VCaP (cell line): ENCODE data around the gene ANLN.
"Not testable (repeated sequence)": the region's sequence is repeated elsewhere in the genome, so short reads cannot be mapped to it uniquely, and the experiment has no call there.

ENCODE experiments used
- H3K27ac ChIP-seq: fragments of 450-650 bp; 2 replicates; pipeline ENCODE4 v1.5.1; 2017
- CTCF ChIP-seq: fragments of 450-650 bp; conservative IDR thresholded peaks from 2 replicates; pipeline ENCODE4 v1.5.1; 2017; ENCODE audit warnings: mild to moderate bottlenecking, moderate library complexity

Gene ANLN

DNA sequence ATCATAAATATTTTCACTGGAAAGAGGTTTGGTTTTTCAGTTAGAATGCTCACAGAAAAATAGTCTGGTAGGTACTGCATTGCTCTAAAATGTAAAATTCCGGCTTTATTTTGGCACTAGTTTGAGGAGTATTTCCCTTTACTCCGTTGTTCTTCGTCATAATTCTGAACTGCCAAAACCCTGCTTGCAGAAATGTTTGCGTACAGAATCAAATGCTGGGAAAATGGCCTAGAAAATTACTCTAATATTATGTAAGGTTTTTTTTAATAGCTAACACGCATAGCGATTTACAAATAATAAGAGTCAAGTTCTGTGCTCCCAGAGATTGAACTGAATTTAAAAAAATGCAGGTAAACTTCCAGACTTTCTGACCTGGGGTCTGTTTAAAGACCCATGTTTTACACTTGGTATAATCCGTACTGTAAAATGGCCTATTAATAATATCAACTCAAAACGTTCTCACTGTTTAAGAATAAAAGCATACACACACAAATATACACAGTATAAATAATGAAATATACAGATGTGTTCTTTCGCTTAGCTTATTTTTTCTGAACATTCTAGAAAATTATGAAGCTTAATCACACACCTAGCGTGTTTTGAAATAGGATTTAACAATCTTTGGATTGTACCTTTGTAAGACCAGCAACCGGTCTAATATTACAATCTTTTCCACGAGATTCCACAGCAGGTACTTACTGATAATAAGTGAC, 23.5 kb upstream of the ANLN start:
- peak overlapping the region; percentile 87 for H3K27ac ChIP-seq
- TF ChIP-seq CTCF, result no peak

DNA sequence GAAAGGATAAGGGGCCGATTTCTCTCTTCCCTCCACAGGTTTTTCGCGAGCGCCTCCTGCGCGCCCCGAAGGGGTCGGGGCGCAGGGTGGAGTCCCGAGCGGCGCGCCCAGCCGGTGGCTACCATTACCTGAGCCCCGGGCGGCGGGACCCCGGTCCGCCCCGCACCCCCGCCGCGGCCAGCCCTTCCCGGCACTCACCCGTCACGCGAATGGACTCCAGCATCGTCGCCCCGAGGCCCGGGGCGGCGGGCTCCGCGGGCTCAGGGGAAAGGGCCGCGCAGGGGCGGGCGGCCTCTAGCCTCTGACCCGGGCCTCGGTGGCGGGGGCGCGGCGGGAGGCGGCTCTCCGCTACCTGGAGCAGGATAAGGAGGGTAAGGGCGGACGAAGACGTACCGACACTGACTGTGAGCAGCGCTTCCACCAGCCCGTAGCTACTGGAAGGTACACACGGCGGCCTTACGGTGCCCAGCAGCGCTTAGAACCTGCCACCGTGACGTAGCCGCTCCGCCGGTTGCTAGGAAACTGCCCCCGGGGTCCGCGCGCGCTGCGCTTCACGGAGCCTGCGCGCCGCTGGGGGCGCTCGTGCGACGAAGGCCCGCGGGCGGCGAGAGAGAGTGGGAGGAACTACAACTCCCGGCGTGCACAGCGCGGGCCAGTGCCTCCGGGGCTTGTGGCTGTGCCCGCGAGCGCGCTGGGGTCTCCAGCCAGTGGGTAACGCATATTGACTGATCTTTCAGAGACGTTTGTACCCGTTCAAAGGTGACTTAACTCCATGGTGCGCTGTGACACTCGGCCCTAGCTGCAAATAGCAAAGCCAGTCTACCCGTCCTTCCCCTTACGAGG, 22.7 kb upstream of the ANLN start:
- TF ChIP-seq CTCF, result peak; percentile 97
- H3K27ac ChIP-seq, result peak overlapping the region; percentile 87

- H3K27ac ChIP-seq, result peak overlapping the region; percentile 87
- no peak for TF ChIP-seq CTCF
These were observed 22.0 kb upstream of the ANLN start for GRCh38 chr7:36367561-36368077.

DNA sequence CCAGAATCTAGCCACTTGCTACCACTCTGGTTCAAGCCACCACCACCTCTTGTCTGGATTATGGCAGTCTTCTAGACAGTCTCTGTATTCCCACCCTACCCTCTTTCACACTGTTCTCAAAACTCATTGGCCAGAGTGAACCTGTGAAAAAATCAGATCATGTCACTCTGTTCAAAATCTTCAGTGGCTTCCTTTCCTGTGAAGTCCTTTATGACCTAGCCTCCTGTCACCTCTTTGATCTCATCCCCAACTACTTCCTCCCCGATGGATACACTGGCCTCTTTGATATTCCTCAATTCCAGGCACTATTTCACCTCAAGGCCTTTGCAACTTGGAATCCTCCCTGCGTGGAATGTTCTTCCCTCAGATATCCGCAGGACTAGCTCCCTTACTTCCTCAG, 21.2 kb upstream of the ANLN start:
- TF ChIP-seq CTCF, result no peak
- no peak overlapping the region for H3K27ac ChIP-seq

- no peak for TF ChIP-seq CTCF
- H3K27ac ChIP-seq, result no peak overlapping the region
These were observed 20.5 kb upstream of the ANLN start for GRCh38 chr7:36369171-36369570.

DNA sequence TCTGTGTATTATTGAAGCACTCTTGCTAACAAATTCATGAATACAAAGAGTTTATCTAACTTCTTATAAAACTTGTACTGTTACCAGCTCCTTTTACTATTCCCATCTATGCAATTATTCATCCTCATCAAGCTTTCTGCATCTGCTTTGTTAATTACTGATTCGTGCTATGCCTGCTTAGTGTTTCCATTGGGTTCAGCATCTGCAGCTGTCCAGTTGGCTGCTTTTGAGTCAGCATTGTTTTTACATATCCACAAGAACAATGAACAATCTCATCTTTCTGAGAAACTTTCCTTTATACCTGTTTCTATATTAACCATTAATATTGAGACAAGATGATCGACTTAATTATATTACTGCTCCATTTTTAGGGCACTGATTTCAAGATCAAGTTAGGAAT, 19.6 kb upstream of the ANLN start:
- no peak overlapping the region for H3K27ac ChIP-seq
- no peak for TF ChIP-seq CTCF

GRCh38 chr7:36372156-36372555, 17.5 kb upstream of the ANLN start:
- TF ChIP-seq CTCF, result no peak
- no peak overlapping the region for H3K27ac ChIP-seq

DNA sequence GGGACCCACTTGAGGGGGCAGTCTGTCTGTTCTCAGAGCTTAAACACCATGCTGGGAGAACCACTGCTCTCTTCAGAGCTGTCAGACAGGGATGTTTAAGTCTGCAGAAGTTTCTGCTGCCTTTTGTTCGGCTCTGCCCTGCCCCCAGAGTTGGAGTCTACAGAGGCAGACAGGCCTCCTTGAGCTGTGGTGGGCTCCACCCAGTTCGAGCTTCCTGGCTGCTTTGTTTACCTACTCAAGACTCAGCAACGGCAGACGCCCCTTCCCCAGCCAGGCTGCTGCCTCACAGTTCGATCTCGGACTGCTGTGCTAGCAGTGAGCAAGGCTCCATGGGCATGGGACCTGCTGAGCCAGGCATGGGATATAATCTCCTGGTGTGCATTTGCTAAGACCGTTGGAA, 11.1 kb upstream of the ANLN start:
- not testable (repeated sequence) for H3K27ac ChIP-seq
